ENCODE measurements around the gene EFHC1. TPM values are rescaled to one million over a fixed set of nuclear protein-coding genes. Genes with fewer than 3 reads are reported as not detected.
"Not testable (repeated sequence)": the region's sequence is repeated elsewhere in the genome, so short reads cannot be mapped to it uniquely, and the experiment has no call there.

EFHC1 gene
- total and polyA plus RNA-seq, 2 donors (not counting 1 experiment from before 2014, with no cell fraction given), result 19.4 to 34.8 TPM

DNA sequence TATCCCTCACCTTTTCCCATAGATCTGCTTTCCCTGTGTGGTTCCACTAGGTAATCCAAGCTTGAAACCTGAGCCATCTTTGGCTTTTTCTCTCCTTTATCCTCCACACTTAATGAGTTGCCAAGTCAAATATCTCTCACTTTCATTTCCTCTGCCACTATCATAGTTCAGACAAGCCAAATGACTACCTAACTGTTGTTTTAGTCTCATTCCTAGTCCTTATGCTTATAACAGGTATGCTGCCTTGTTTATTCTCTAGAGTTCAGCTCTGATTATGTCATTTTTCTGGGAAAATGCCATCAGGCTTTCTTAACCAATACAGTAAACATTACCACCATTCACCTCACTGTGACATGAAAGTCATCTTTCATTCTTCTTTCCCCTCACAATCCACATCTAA is 6.5 kb downstream of the EFHC1 start:
- no peaks in the 10 kb centered on the region for H3K27me3 ChIP-seq (replicated peaks in 1 of 4; ENCODE audit: control extremely low read depth in 1 of 4, control insufficient read depth in 3 of 4, insufficient read depth in 4 of 4, low read length in 3 of 4)
- ChIA-PET POLR2A (no interaction called here), CTCF (no interaction called here)
- no peaks in the 10 kb centered on the region for H4K20me1 ChIP-seq (ENCODE audit: control insufficient read depth, insufficient read depth, low read length, poor library complexity, severe bottlenecking)
- Mint-ChIP-seq H3K27ac (no peak overlapping the region), H3K4me1 (no peaks in the 10 kb centered on the region), H3K4me3 (no peak overlapping the region), H3K9me3 (ENCODE audit: insufficient read depth) (no peaks in the 10 kb centered on the region), H3K27me3 (no peaks in the 10 kb centered on the region)
- no peaks in the 10 kb centered on the region for H3K4me1 ChIP-seq (ENCODE audit: control insufficient read depth in 2 of 2, insufficient read depth in 2 of 2, low read length in 2 of 2)
- H3K9ac ChIP-seq (ENCODE audit: low read length), result no peak overlapping the region
- ATAC-seq (ENCODE audit: low read depth) (no peak), DNase-seq (no peak)
- H3K79me2 ChIP-seq (ENCODE audit: control insufficient read depth, insufficient read depth, low read length), result no peaks in the 10 kb centered on the region
- H3K27ac ChIP-seq (ENCODE audit: low read length in 2 of 2), result no peak overlapping the region
- no peak overlapping the region for H3K4me2 ChIP-seq (replicated peaks; ENCODE audit: low read depth, low read length, poor library complexity, severe bottlenecking)
- H3K4me3 ChIP-seq (ENCODE audit: control extremely low read depth in 1 of 5, extremely low read depth in 1 of 5, insufficient read depth in 1 of 5, low read depth in 2 of 5, low read length in 4 of 5), result no peak overlapping the region
- intact Hi-C loops (cut with micrococcal nuclease), result no loop called here
- no peaks in the 10 kb centered on the region for H3K9me3 ChIP-seq (ENCODE audit: control extremely low read depth in 1 of 3, control insufficient read depth in 2 of 3, insufficient read depth in 1 of 3, low read length in 2 of 3)
- TF ChIP-seq, protein P1, sequence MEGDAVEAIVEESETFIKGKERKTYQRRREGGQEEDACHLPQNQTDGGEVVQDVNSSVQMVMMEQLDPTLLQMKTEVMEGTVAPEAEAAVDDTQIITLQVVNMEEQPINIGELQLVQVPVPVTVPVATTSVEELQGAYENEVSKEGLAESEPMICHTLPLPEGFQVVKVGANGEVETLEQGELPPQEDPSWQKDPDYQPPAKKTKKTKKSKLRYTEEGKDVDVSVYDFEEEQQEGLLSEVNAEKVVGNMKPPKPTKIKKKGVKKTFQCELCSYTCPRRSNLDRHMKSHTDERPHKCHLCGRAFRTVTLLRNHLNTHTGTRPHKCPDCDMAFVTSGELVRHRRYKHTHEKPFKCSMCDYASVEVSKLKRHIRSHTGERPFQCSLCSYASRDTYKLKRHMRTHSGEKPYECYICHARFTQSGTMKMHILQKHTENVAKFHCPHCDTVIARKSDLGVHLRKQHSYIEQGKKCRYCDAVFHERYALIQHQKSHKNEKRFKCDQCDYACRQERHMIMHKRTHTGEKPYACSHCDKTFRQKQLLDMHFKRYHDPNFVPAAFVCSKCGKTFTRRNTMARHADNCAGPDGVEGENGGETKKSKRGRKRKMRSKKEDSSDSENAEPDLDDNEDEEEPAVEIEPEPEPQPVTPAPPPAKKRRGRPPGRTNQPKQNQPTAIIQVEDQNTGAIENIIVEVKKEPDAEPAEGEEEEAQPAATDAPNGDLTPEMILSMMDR (IDR thresholded peaks at IDR 0.05), result no peak
- TF ChIP-seq EZH2 (IDR thresholded peaks at IDR 0.05; ENCODE audit: borderline replicate concordance, insufficient read depth, low read depth, low read length, poor library complexity, severe bottlenecking), result no peak
- no peak overlapping the region for H2AFZ ChIP-seq (ENCODE audit: insufficient read depth, low read depth, low read length, poor library complexity, severe bottlenecking)
- no peaks in the 10 kb centered on the region for H3K36me3 ChIP-seq (replicated peaks in 1 of 2; ENCODE audit: control extremely low read depth in 1 of 2, control insufficient read depth in 1 of 2, extremely low read depth in 1 of 2, insufficient read depth in 2 of 2, low read length in 1 of 2)

DNA sequence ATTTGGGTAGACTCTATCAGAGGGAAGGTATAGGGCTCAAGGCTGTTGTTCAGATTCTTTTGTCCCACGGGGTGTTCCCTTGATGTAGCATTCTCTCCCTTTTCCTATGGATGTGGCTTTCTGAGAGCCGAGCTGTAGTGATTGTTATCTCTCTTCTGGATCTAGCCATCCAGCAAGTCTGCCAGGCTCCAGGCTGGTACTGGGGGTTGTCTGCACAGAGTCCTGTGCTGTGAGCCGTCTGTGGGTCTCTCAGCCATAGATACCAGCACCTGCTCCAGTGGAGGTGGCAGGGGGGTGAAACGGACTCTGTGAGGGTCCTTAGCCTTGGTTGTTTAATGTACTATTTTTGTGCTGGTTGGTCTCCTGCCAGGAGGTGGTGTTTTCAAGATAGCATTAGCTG is 13.2 kb downstream of the EFHC1 start:
- H3K9me3 Mint-ChIP-seq (ENCODE audit: insufficient read depth); H4K20me1 ChIP-seq (ENCODE audit: control insufficient read depth, insufficient read depth, low read length, poor library complexity, severe bottlenecking); H3K27me3 ChIP-seq (replicated peaks in 1 of 4; ENCODE audit: control extremely low read depth in 1 of 4, control insufficient read depth in 3 of 4, insufficient read depth in 4 of 4, low read length in 3 of 4); H3K27ac Mint-ChIP-seq; H2AFZ ChIP-seq (ENCODE audit: insufficient read depth, low read depth, low read length, poor library complexity, severe bottlenecking); POLR2A ChIA-PET; intact Hi-C loops (cut with micrococcal nuclease); CTCF ChIA-PET; H3K79me2 ChIP-seq (ENCODE audit: control insufficient read depth, insufficient read depth, low read length); H3K4me1 ChIP-seq (ENCODE audit: control insufficient read depth in 2 of 2, insufficient read depth in 2 of 2, low read length in 2 of 2); H3K9ac ChIP-seq (ENCODE audit: low read length); H3K4me3 Mint-ChIP-seq; H3K27ac ChIP-seq (ENCODE audit: low read length in 2 of 2); DNase-seq; H3K4me2 ChIP-seq (replicated peaks; ENCODE audit: low read depth, low read length, poor library complexity, severe bottlenecking); ATAC-seq (ENCODE audit: low read depth); H3K9me3 ChIP-seq (ENCODE audit: control extremely low read depth in 1 of 3, control insufficient read depth in 2 of 3, insufficient read depth in 1 of 3, low read length in 2 of 3); H3K4me1 Mint-ChIP-seq; H3K4me3 ChIP-seq (ENCODE audit: control extremely low read depth in 1 of 5, extremely low read depth in 1 of 5, insufficient read depth in 1 of 5, low read depth in 2 of 5, low read length in 4 of 5); H3K36me3 ChIP-seq (replicated peaks in 1 of 2; ENCODE audit: control extremely low read depth in 1 of 2, control insufficient read depth in 1 of 2, extremely low read depth in 1 of 2, insufficient read depth in 2 of 2, low read length in 1 of 2); H3K27me3 Mint-ChIP-seq: not testable (repeated sequence)
- 89% methylated on average over 3 of the region's 4 CpGs for WGBS (ENCODE audit: insufficient coverage)

All from B cell (primary cell).